Measurements from ENCODE around the gene UTP11. TPM values are rescaled to one million over a fixed set of nuclear protein-coding genes. Genes with fewer than 3 reads are reported as not detected.
A peak's percentile ranks its signal among the peaks of the same experiment; 100 is the strongest.

Gene UTP11
- total and polyA plus RNA-seq, 2 of the 8 experiments (the other 6 are each of a cell fraction or from before 2014, with no cell fraction given) = 19.5 to 60.5 TPM

DNA sequence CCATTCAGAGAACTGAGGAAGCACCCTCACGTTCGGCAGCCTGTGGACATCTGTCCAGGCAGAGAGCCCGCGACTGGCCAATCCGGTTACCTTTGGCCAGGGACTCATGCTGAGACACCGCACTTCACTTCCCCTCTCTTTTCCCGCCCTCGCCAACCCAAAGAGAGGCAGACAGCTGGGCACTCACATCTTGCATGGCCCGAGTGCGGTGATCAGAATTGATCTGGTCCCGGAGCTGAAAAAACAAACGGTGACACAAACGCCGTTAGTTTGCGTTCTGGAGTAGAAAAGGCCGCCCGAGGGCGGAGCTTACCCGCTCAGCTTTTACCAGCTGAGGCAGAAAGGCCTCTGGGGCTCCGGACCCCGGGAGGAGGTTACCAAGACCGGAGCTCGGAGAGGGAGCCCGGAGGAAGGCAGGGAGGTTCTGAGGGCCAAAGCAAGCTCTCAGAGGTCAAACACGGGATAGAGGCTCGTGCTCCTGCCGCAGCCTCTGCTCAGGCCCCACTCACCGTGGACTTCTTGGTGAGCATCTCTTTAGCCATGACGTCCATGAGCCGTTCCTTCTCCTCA, 23.1 kb upstream of the UTP11 start (continued):
- TF ChIP-seq, protein P1, sequence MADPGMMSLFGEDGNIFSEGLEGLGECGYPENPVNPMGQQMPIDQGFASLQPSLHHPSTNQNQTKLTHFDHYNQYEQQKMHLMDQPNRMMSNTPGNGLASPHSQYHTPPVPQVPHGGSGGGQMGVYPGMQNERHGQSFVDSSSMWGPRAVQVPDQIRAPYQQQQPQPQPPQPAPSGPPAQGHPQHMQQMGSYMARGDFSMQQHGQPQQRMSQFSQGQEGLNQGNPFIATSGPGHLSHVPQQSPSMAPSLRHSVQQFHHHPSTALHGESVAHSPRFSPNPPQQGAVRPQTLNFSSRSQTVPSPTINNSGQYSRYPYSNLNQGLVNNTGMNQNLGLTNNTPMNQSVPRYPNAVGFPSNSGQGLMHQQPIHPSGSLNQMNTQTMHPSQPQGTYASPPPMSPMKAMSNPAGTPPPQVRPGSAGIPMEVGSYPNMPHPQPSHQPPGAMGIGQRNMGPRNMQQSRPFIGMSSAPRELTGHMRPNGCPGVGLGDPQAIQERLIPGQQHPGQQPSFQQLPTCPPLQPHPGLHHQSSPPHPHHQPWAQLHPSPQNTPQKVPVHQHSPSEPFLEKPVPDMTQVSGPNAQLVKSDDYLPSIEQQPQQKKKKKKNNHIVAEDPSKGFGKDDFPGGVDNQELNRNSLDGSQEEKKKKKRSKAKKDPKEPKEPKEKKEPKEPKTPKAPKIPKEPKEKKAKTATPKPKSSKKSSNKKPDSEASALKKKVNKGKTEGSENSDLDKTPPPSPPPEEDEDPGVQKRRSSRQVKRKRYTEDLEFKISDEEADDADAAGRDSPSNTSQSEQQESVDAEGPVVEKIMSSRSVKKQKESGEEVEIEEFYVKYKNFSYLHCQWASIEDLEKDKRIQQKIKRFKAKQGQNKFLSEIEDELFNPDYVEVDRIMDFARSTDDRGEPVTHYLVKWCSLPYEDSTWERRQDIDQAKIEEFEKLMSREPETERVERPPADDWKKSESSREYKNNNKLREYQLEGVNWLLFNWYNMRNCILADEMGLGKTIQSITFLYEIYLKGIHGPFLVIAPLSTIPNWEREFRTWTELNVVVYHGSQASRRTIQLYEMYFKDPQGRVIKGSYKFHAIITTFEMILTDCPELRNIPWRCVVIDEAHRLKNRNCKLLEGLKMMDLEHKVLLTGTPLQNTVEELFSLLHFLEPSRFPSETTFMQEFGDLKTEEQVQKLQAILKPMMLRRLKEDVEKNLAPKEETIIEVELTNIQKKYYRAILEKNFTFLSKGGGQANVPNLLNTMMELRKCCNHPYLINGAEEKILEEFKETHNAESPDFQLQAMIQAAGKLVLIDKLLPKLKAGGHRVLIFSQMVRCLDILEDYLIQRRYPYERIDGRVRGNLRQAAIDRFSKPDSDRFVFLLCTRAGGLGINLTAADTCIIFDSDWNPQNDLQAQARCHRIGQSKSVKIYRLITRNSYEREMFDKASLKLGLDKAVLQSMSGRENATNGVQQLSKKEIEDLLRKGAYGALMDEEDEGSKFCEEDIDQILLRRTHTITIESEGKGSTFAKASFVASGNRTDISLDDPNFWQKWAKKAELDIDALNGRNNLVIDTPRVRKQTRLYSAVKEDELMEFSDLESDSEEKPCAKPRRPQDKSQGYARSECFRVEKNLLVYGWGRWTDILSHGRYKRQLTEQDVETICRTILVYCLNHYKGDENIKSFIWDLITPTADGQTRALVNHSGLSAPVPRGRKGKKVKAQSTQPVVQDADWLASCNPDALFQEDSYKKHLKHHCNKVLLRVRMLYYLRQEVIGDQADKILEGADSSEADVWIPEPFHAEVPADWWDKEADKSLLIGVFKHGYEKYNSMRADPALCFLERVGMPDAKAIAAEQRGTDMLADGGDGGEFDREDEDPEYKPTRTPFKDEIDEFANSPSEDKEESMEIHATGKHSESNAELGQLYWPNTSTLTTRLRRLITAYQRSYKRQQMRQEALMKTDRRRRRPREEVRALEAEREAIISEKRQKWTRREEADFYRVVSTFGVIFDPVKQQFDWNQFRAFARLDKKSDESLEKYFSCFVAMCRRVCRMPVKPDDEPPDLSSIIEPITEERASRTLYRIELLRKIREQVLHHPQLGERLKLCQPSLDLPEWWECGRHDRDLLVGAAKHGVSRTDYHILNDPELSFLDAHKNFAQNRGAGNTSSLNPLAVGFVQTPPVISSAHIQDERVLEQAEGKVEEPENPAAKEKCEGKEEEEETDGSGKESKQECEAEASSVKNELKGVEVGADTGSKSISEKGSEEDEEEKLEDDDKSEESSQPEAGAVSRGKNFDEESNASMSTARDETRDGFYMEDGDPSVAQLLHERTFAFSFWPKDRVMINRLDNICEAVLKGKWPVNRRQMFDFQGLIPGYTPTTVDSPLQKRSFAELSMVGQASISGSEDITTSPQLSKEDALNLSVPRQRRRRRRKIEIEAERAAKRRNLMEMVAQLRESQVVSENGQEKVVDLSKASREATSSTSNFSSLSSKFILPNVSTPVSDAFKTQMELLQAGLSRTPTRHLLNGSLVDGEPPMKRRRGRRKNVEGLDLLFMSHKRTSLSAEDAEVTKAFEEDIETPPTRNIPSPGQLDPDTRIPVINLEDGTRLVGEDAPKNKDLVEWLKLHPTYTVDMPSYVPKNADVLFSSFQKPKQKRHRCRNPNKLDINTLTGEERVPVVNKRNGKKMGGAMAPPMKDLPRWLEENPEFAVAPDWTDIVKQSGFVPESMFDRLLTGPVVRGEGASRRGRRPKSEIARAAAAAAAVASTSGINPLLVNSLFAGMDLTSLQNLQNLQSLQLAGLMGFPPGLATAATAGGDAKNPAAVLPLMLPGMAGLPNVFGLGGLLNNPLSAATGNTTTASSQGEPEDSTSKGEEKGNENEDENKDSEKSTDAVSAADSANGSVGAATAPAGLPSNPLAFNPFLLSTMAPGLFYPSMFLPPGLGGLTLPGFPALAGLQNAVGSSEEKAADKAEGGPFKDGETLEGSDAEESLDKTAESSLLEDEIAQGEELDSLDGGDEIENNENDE (IDR thresholded peaks at IDR 0.05; ENCODE audit: insufficient replicate concordance, low read length) = no peak
- TF ChIP-seq, protein P2, sequence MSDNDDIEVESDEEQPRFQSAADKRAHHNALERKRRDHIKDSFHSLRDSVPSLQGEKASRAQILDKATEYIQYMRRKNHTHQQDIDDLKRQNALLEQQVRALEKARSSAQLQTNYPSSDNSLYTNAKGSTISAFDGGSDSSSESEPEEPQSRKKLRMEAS (IDR thresholded peaks at IDR 0.05) = 0 out of 2 replicates have a peak, but pooled peaks have one; percentile 10
- TF ChIP-seq, protein P3, sequence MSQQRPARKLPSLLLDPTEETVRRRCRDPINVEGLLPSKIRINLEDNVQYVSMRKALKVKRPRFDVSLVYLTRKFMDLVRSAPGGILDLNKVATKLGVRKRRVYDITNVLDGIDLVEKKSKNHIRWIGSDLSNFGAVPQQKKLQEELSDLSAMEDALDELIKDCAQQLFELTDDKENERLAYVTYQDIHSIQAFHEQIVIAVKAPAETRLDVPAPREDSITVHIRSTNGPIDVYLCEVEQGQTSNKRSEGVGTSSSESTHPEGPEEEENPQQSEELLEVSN (IDR thresholded peaks at IDR 0.05) = peak; percentile 41; the same call in 1 of the 2 replicates
- peak; percentile 82 for TF ChIP-seq PHF8 (conservative IDR thresholded peaks at IDR 0.05; ENCODE audit: low read depth, low read length)
- TF ChIP-seq POLR2A (IDR thresholded peaks at IDR 0.05; ENCODE audit: control extremely low read depth in 1 of 2, low read depth in 2 of 2, low read length in 2 of 2) = 0 out of 3 replicates have a peak, but pooled peaks of 1 of the 2 experiments have one; percentile 24
- no peak for TF ChIP-seq TBP (IDR thresholded peaks at IDR 0.05; ENCODE audit: low read depth, low read length)
- TF ChIP-seq CTBP2 (IDR thresholded peaks at IDR 0.05; ENCODE audit: borderline replicate concordance, insufficient read depth, insufficient read length, low read length) = no peak
- TF ChIP-seq KDM1A (IDR thresholded peaks at IDR 0.05; ENCODE audit: borderline replicate concordance, low read length) = no peak
- no peak for TF ChIP-seq SRF (IDR thresholded peaks at IDR 0.05; ENCODE audit: low read depth, low read length)
- TF ChIP-seq RFX5 (IDR thresholded peaks at IDR 0.05; ENCODE audit: borderline replicate concordance, low read depth, low read length) = no peak
